Keratinocyte (primary cell): ENCODE data around the gene DLG2. TPM values are rescaled to one million over a fixed set of nuclear protein-coding genes. Genes with fewer than 3 reads are reported as not detected.

Experiments
- DNase-seq: peaks from one replicate; pipeline ENCODE4 v3.0.0-alpha.2; 2011; ENCODE audit warnings: low read depth, missing footprints, low spot score
- FAIRE-seq: peaks from 2 replicates; lab custom pipeline; 2011; peaks lifted over from hg19 to GRCh38; lab: Jason Lieb, UNC
- H2AFZ ChIP-seq: 2 replicates; pipeline ENCODE4 v1.6.0; 2012; ENCODE audit warnings: low read length, control low read depth, inconsistent platforms; ENCODE audit not compliant: control insufficient read depth
- H3K27ac ChIP-seq: 2 replicates; pipeline ENCODE4 v1.5.1; 2011; ENCODE audit warnings: low read length; ENCODE audit not compliant: control insufficient read depth, insufficient read depth
- H3K27me3 ChIP-seq: 3 replicates; pipeline ENCODE4 v1.6.0; 2011; ENCODE audit warnings: low read length; ENCODE audit not compliant: control insufficient read depth, insufficient read depth; ENCODE audit errors: extremely low read depth
- H3K36me3 ChIP-seq, 2 experiments: 2 replicates in 1 of 2; 3 replicates in 1 of 2; pipeline ENCODE4 v1.5.1; 2011; ENCODE audit warnings: low read length in 2 of 2, mild to moderate bottlenecking in 1 of 2; ENCODE audit not compliant: control insufficient read depth in 2 of 2, insufficient read depth in 2 of 2; ENCODE audit errors: extremely low read depth in 1 of 2
- H3K4me1 ChIP-seq: 3 replicates; pipeline ENCODE4 v1.5.1; 2011; ENCODE audit warnings: low read length; ENCODE audit not compliant: control insufficient read depth, insufficient read depth; ENCODE audit errors: extremely low read depth
- H3K4me2 ChIP-seq: 3 replicates; pipeline ENCODE4 v1.6.0; 2011; ENCODE audit warnings: low read depth, low read length; ENCODE audit not compliant: control insufficient read depth, insufficient read depth; ENCODE audit errors: extremely low read depth
- H3K4me3 ChIP-seq, 3 experiments: fragments of 200-600 bp in 1 of 3; sonication (generic) in 1 of 3; 2 replicates in 2 of 3; 3 replicates in 1 of 3; pipeline ENCODE4 v1.5.1; 2011 to 2016; ENCODE audit warnings: low read length in 3 of 3, mild to moderate bottlenecking in 3 of 3, control low read depth in 2 of 3, inconsistent platforms in 1 of 3, low read depth in 1 of 3, mixed read lengths in 1 of 3, mixed run types in 1 of 3, moderate library complexity in 1 of 3; ENCODE audit not compliant: control insufficient read depth in 2 of 3, insufficient read depth in 2 of 3; ENCODE audit errors: extremely low read depth in 1 of 3
- H3K79me2 ChIP-seq: 2 replicates; pipeline ENCODE4 v1.6.0; 2012; ENCODE audit warnings: low read length; ENCODE audit not compliant: control insufficient read depth, insufficient read depth
- H3K9ac ChIP-seq: 3 replicates; pipeline ENCODE4 v1.6.0; 2011; ENCODE audit warnings: low read length; ENCODE audit not compliant: control insufficient read depth, insufficient read depth; ENCODE audit errors: extremely low read depth
- H3K9me1 ChIP-seq: 3 replicates; pipeline ENCODE4 v1.6.0; 2011; ENCODE audit warnings: low read length; ENCODE audit not compliant: control insufficient read depth, insufficient read depth; ENCODE audit errors: extremely low read depth
- H3K9me3 ChIP-seq: 2 replicates; pipeline ENCODE4 v1.5.1; 2012; ENCODE audit warnings: low read depth, low read length; ENCODE audit not compliant: control insufficient read depth
- H4K20me1 ChIP-seq: 3 replicates; pipeline ENCODE4 v1.6.0; 2011; ENCODE audit warnings: low read length; ENCODE audit not compliant: control insufficient read depth, insufficient read depth; ENCODE audit errors: extremely low read depth
- EZH2 ChIP-seq: IDR thresholded peaks from one replicate; pipeline ENCODE4 v1.6.1; 2012; ENCODE audit warnings: inconsistent platforms, mild to moderate bottlenecking, low read length, moderate library complexity
- dilution Hi-C: fragments of 300-500 bp; cut with MboI; formaldehyde crosslinking; loops from one replicate; pipeline ENCODE4 v1.7.0; 2020; ENCODE audit warnings: low sequenced_read_pairs; ENCODE audit not compliant: extremely low pct_ligation_motif_present
- polyA plus RNA-seq, 5 experiments: library from polyadenylated mRNA; depleted of rRNA in 3 of 5; stranded (reverse) in 3 of 5; stranded (forward) in 1 of 5; unstranded in 1 of 5; fragments of >200 nt; gene quantifications; 1 replicate in 1 of 5; 2 replicates in 3 of 5; 3 replicates in 1 of 5; pipeline versions ENCODE4 v1.2.1 to v1.2.3, GENCODE V29; 2011 to 2012; ENCODE audit warnings: missing spikeins in 2 of 5, low read depth in 1 of 5, low replicate concordance in 1 of 5
- TF ChIP-seq, protein P1 (sequence below), 3 experiments: IDR thresholded peaks in 1 of 3; conservative IDR thresholded peaks in 1 of 3; optimal IDR thresholded peaks in 1 of 3; 2 replicates in 2 of 3; 3 replicates in 1 of 3; pipeline versions ENCODE3 to v1.5.1; 2011; ENCODE audit warnings: low read length in 3 of 3, mild to moderate bottlenecking in 3 of 3, moderate library complexity in 2 of 3, control low read depth in 1 of 3, inconsistent platforms in 1 of 3; ENCODE audit not compliant: insufficient read depth in 2 of 3; ENCODE audit errors: extremely low read depth in 1 of 3

The DLG2 gene
- polyA plus RNA-seq, 1 donor (not counting 4 experiments of a cell fraction or from before 2014, with no cell fraction given) = 0.55 TPM

DNA sequence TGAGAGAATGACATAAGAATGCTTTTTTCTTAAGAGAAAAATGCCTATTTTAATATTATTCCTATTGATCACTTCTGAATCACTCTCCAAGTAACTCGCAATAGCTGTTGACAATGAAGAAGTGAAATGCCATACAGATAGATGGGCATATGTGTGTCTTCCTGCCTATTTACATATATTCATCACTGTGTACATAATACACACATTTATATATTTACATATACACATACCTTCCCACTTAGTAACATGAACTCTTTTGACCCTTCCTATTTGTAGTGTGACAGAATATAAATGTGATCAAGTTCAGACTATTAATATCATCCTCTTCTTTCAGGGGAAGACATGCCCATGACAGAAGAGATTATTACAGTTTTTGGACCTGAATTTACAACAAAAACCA, 756.7 kb downstream of the DLG2 start:
- H3K4me1 ChIP-seq = peaks cover 4% of the 10 kb centered on the region

DNA sequence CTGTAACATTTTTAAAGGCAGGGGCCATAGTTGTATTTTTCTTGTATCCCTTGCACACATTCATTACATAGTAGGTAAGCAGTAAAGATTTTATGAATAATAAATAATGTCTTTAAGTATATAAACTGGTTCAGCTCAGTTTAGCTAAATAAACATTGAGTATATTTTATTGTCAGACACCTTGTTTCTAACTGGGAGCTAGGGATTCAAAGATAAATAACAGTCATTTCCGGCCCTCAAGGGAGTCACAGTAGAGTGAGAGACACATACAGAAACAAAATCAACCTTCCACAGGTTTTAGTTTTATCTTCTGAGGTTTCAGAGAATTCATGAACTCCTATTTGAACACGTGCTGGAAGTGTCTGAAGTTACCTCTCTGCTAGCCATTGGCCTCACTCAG, 760.2 kb downstream of the DLG2 start:
- dilution Hi-C loops = no loop called here
- Histone ChIP-seq H3K27me3 (no peaks in the 10 kb centered on the region), H3K4me1 (peaks cover under 1% of the 10 kb centered on the region), H2AFZ (no peak overlapping the region), H3K9ac (no peak overlapping the region), H3K9me1 (no peaks in the 10 kb centered on the region), H4K20me1 (no peaks in the 10 kb centered on the region), H3K36me3 (no peaks in the 10 kb centered on the region), H3K79me2 (no peaks in the 10 kb centered on the region), H3K4me3 (no peak overlapping the region), H3K9me3 (no peaks in the 10 kb centered on the region), H3K27ac (no peak overlapping the region), H3K4me2 (no peak overlapping the region)
- DNase-seq (no peak), FAIRE-seq (no peak)
- no peak for TF ChIP-seq EZH2
- TF ChIP-seq, protein P1, sequence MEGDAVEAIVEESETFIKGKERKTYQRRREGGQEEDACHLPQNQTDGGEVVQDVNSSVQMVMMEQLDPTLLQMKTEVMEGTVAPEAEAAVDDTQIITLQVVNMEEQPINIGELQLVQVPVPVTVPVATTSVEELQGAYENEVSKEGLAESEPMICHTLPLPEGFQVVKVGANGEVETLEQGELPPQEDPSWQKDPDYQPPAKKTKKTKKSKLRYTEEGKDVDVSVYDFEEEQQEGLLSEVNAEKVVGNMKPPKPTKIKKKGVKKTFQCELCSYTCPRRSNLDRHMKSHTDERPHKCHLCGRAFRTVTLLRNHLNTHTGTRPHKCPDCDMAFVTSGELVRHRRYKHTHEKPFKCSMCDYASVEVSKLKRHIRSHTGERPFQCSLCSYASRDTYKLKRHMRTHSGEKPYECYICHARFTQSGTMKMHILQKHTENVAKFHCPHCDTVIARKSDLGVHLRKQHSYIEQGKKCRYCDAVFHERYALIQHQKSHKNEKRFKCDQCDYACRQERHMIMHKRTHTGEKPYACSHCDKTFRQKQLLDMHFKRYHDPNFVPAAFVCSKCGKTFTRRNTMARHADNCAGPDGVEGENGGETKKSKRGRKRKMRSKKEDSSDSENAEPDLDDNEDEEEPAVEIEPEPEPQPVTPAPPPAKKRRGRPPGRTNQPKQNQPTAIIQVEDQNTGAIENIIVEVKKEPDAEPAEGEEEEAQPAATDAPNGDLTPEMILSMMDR (optimal IDR thresholded peaks at IDR 0.05 in 1 of 3, IDR thresholded peaks at IDR 0.05 in 1 of 3, conservative IDR thresholded peaks at IDR 0.05 in 1 of 3; ENCODE audit: extremely low read depth in 1 of 3, insufficient read depth in 2 of 3, low read length in 3 of 3) = no peak

More for the DNA sequence above, 756.7 kb downstream of the DLG2 start:
- DNase-seq (no peak), FAIRE-seq (no peak)
- no peak overlapping the region for H3K4me2 ChIP-seq
- dilution Hi-C loops = no loop called here
- TF ChIP-seq EZH2 = no peak
- TF ChIP-seq, protein P1 (optimal IDR thresholded peaks at IDR 0.05 in 1 of 3, IDR thresholded peaks at IDR 0.05 in 1 of 3, conservative IDR thresholded peaks at IDR 0.05 in 1 of 3; ENCODE audit: extremely low read depth in 1 of 3, insufficient read depth in 2 of 3, low read length in 3 of 3) = no peak
- no peaks in the 10 kb centered on the region for H3K9me3 ChIP-seq
- H3K27ac ChIP-seq = no peak overlapping the region
- no peaks in the 10 kb centered on the region for H3K79me2 ChIP-seq
- H3K4me3 ChIP-seq = no peak overlapping the region
- H3K9ac ChIP-seq = no peak overlapping the region
- no peak overlapping the region for H2AFZ ChIP-seq
- no peaks in the 10 kb centered on the region for H3K36me3 ChIP-seq
- H3K9me1 ChIP-seq = no peaks in the 10 kb centered on the region
- H4K20me1 ChIP-seq = no peaks in the 10 kb centered on the region
- H3K27me3 ChIP-seq = no peaks in the 10 kb centered on the region
